ENCODE measurements around the gene POU2F1. TPM values are rescaled to one million over a fixed set of nuclear protein-coding genes. Genes with fewer than 3 reads are reported as not detected.
A peak's percentile ranks its signal among the peaks of the same experiment; 100 is the strongest.

Gene POU2F1
- total and polyA plus RNA-seq, 7 experiments from 2014 or later = 9.1 to 36.6 (median 22.8) TPM

- H3K27me3 Mint-ChIP-seq = no peaks in the 10 kb centered on the region
- Histone ChIP-seq H3K36me3 (ENCODE audit: control insufficient read depth in 2 of 3, insufficient read depth in 3 of 3, low read length in 3 of 3) (peaks cover 0 to 18% (median 9%) of the 10 kb centered on the region in 3 experiments), H3K4me3 (ENCODE audit: low read length) (peak overlapping the region; percentile 38), H3K27ac (ENCODE audit: low read depth, low read length) (peak overlapping the region; percentile 89), H3K9me3 (ENCODE audit: control insufficient read depth in 2 of 3, low read length in 3 of 3) (no peaks in the 10 kb centered on the region), H3K4me1 (ENCODE audit: control insufficient read depth in 2 of 2, insufficient read depth in 2 of 2, low read length in 2 of 2) (peaks cover 78 to 85% of the 10 kb centered on the region in 2 donors), H3K27me3 (ENCODE audit: control insufficient read depth in 2 of 2, insufficient read depth in 2 of 2, low read length in 2 of 2) (no peaks in the 10 kb centered on the region)
- ATAC-seq = peak; percentile 10
- peaks cover 56 to 97% (median 82%) of the 10 kb centered on the region in 7 donors for H3K4me1 Mint-ChIP-seq
- H3K4me3 Mint-ChIP-seq = peak overlapping the region; percentile 72 to 90 (median 82)
- peaks cover 4 to 17% (median 6%) of the 10 kb centered on the region in 5 donors for H3K36me3 Mint-ChIP-seq
- intact Hi-C loops (cut with micrococcal nuclease) = loop anchor here (1.0 to 5.0 kb wide), 9 partner anchors 8 to 490 kb away; partner anchors contain the start of genes CD247 (in 1 of the 2), DCAF6 (in 1 of the 2), MPC2 (in 1 of the 2) and POU2F1 (in 1 of the 2)
- DNase-seq = no peak
- H3K27ac Mint-ChIP-seq = peak overlapping the region; percentile 90 to 99 (median 97)
- POLR2A ChIA-PET = interaction anchor here (0.5 to 11.9 kb wide), 24 partner anchors 9 to 436 kb away, joined by 3 to 281 read pairs (median 8); partner anchors contain the start of genes CD247 and POU2F1
- H3K9me3 Mint-ChIP-seq = peaks cover 0 to 3% (median 0%) of the 10 kb centered on the region in 11 donors
- CTCF ChIA-PET = interaction anchor here (0.6 to 2.8 kb wide), 12 partner anchors 8 to 537 kb away, joined by 3 to 40 read pairs (median 4); partner anchors contain the start of gene CD247
Measured at GRCh38 chr1:167446966-167447365, 226.3 kb downstream of the POU2F1 start.

- H3K27ac ChIP-seq (ENCODE audit: low read depth, low read length) = peak overlapping the region; percentile 89
- peaks cover 0 to 22% (median 9%) of the 10 kb centered on the region in 3 experiments for H3K36me3 ChIP-seq (ENCODE audit: control insufficient read depth in 2 of 3, insufficient read depth in 3 of 3, low read length in 3 of 3)
- Mint-ChIP-seq H3K36me3 (peaks cover 4 to 19% (median 6%) of the 10 kb centered on the region in 5 donors), H3K27ac (peak overlapping the region; percentile 90 to 99 (median 97)), H3K4me3 (peak overlapping the region; percentile 72 to 90 (median 82)), H3K4me1 (peaks cover 56 to 97% (median 82%) of the 10 kb centered on the region in 7 donors), H3K9me3 (peaks cover 0 to 3% (median 0%) of the 10 kb centered on the region in 11 donors), H3K27me3 (no peaks in the 10 kb centered on the region)
- POLR2A ChIA-PET = interaction anchor here (0.9 to 11.9 kb wide), 25 partner anchors 10 to 227 kb away, joined by 3 to 281 read pairs (median 8); partner anchors contain the start of genes CD247 and POU2F1
- DNase-seq (peak; percentile 42 to 91 (median 83)), ATAC-seq (peak; percentile 88)
- peak overlapping the region; percentile 38 for H3K4me3 ChIP-seq (ENCODE audit: low read length)
- intact Hi-C loops (cut with micrococcal nuclease) = loop anchor here (1.0 to 5.0 kb wide), 10 partner anchors 8 to 490 kb away; partner anchors contain the start of genes CD247 (in 1 of the 2), DCAF6 (in 1 of the 2), MPC2 (in 1 of the 2) and POU2F1 (in 1 of the 2)
- H3K27me3 ChIP-seq (ENCODE audit: control insufficient read depth in 2 of 2, insufficient read depth in 2 of 2, low read length in 2 of 2) = no peaks in the 10 kb centered on the region
- no peaks in the 10 kb centered on the region for H3K9me3 ChIP-seq (ENCODE audit: control insufficient read depth in 2 of 3, low read length in 3 of 3)
- peaks cover 71 to 83% of the 10 kb centered on the region in 2 donors for H3K4me1 ChIP-seq (ENCODE audit: control insufficient read depth in 2 of 2, insufficient read depth in 2 of 2, low read length in 2 of 2)
- CTCF ChIA-PET = interaction anchor here (0.6 to 2.8 kb wide), 15 partner anchors 9 to 537 kb away, joined by 3 to 40 read pairs (median 3); partner anchors contain the start of gene CD247
Measured at GRCh38 chr1:167447521-167448136, 226.9 kb downstream of the POU2F1 start.

DNA sequence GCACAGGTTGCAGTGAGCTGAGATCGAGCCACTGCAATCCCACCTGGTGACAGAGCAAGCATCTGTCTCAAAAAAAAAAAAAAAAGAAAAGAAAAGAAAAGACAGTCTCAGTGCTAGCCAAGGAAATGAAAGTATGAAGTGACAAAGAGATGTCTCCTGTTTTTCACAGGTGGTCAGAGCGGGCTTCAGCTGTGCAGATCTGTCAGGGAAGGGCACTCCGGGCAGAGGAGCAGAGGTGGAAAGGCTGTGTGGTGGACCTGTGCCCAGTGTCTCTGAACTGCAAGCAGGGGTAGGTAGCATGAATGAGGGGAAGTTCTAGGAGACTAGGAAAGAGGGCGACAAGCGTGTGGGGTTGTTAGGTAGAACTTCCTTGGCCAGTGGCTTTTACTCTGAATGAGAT, 230.2 kb downstream of the POU2F1 start:
- H3K36me3 Mint-ChIP-seq = peaks cover 0 to 17% (median 0%) of the 10 kb centered on the region in 5 donors
- H3K4me1 Mint-ChIP-seq = peaks cover 38 to 83% (median 70%) of the 10 kb centered on the region in 7 donors
- H3K4me3 ChIP-seq (ENCODE audit: low read length) = no peak overlapping the region
- no peaks in the 10 kb centered on the region for H3K27me3 Mint-ChIP-seq
- POLR2A ChIA-PET = interaction anchor here (0.7 to 13.5 kb wide), 13 partner anchors 10 to 264 kb away, joined by 3 to 273 read pairs (median 7); partner anchors contain the start of genes CD247 and CREG1
- no peaks in the 10 kb centered on the region for H3K9me3 ChIP-seq (ENCODE audit: control insufficient read depth in 2 of 3, low read length in 3 of 3)
- H3K4me1 ChIP-seq (ENCODE audit: control insufficient read depth in 2 of 2, insufficient read depth in 2 of 2, low read length in 2 of 2) = peaks cover 57 to 69% of the 10 kb centered on the region in 2 donors
- peaks cover 0 to 8% (median 0%) of the 10 kb centered on the region in 3 experiments for H3K36me3 ChIP-seq (ENCODE audit: control insufficient read depth in 2 of 3, insufficient read depth in 3 of 3, low read length in 3 of 3)
- intact Hi-C loops (cut with micrococcal nuclease) = loop anchor here (2.0 to 10.0 kb wide), 2 partner anchors 32 to 264 kb away; no protein-coding TSS in a partner anchor
- peaks cover 0 to 3% (median 0%) of the 10 kb centered on the region in 11 donors for H3K9me3 Mint-ChIP-seq
- H3K4me3 Mint-ChIP-seq = peak overlapping the region; percentile 67 to 95 (median 88)
- peak overlapping the region; percentile 87 to 100 (median 98) for H3K27ac Mint-ChIP-seq
- ATAC-seq (no peak), DNase-seq (peak in 1 of 9 donors; percentile 36)
- CTCF ChIA-PET = interaction anchor here (1.0 to 2.0 kb wide), 4 partner anchors 10 to 231 kb away, joined by 4 to 7 read pairs (median 4); no protein-coding TSS in a partner anchor
- H3K27me3 ChIP-seq (ENCODE audit: control insufficient read depth in 2 of 2, insufficient read depth in 2 of 2, low read length in 2 of 2) = no peaks in the 10 kb centered on the region
- H3K27ac ChIP-seq (ENCODE audit: low read depth, low read length) = peak overlapping the region; percentile 76

- Mint-ChIP-seq H3K4me1 (peaks cover 37 to 83% (median 71%) of the 10 kb centered on the region in 7 donors), H3K4me3 (peak overlapping the region; percentile 69 to 93 (median 82)), H3K27ac (peak overlapping the region; percentile 61 to 100 (median 98)), H3K36me3 (peaks cover under 1 to 15% (median 4%) of the 10 kb centered on the region in 5 donors), H3K9me3 (peaks cover 0 to 3% (median 0%) of the 10 kb centered on the region in 11 donors), H3K27me3 (no peaks in the 10 kb centered on the region)
- Histone ChIP-seq H3K9me3 (ENCODE audit: control insufficient read depth in 2 of 3, low read length in 3 of 3) (no peaks in the 10 kb centered on the region), H3K27me3 (ENCODE audit: control insufficient read depth in 2 of 2, insufficient read depth in 2 of 2, low read length in 2 of 2) (no peaks in the 10 kb centered on the region), H3K4me1 (ENCODE audit: control insufficient read depth in 2 of 2, insufficient read depth in 2 of 2, low read length in 2 of 2) (peaks cover 53 to 68% of the 10 kb centered on the region in 2 donors), H3K4me3 (ENCODE audit: low read length) (no peak overlapping the region), H3K36me3 (ENCODE audit: control insufficient read depth in 2 of 3, insufficient read depth in 3 of 3, low read length in 3 of 3) (peaks cover 0 to 10% (median 0%) of the 10 kb centered on the region in 3 experiments), H3K27ac (ENCODE audit: low read depth, low read length) (peak overlapping the region; percentile 76)
- no peak for ATAC-seq
- intact Hi-C loops (cut with micrococcal nuclease) = loop anchor here in 1 of 2 donors (10.0 kb wide), 1 partner anchor 262 kb away; no protein-coding TSS in a partner anchor
- no peak for DNase-seq
- CTCF ChIA-PET = interaction anchor here (1.0 to 1.3 kb wide), 2 partner anchors 12 to 14 kb away, joined by 3 read pairs; no protein-coding TSS in a partner anchor
- POLR2A ChIA-PET = interaction anchor here (1.2 to 13.5 kb wide), 8 partner anchors 10 to 65 kb away, joined by 6 to 273 read pairs (median 47); partner anchors contain the start of gene CD247
Measured at GRCh38 chr1:167452483-167452882, 231.8 kb downstream of the POU2F1 start.

- Histone ChIP-seq H3K36me3 (ENCODE audit: control insufficient read depth in 2 of 3, insufficient read depth in 3 of 3, low read length in 3 of 3) (peaks cover 0 to 13% (median 0%) of the 10 kb centered on the region in 3 experiments), H3K27me3 (ENCODE audit: control insufficient read depth in 2 of 2, insufficient read depth in 2 of 2, low read length in 2 of 2) (no peaks in the 10 kb centered on the region), H3K27ac (ENCODE audit: low read depth, low read length) (peak overlapping the region; percentile 100), H3K9me3 (ENCODE audit: control insufficient read depth in 2 of 3, low read length in 3 of 3) (no peaks in the 10 kb centered on the region), H3K4me3 (ENCODE audit: low read length) (peak overlapping the region; percentile 12), H3K4me1 (ENCODE audit: control insufficient read depth in 2 of 2, insufficient read depth in 2 of 2, low read length in 2 of 2) (peaks cover 52 to 70% of the 10 kb centered on the region in 2 donors)
- Mint-ChIP-seq H3K4me1 (peaks cover 44 to 83% (median 71%) of the 10 kb centered on the region in 7 donors), H3K9me3 (peaks cover 0 to 3% (median 0%) of the 10 kb centered on the region in 11 donors), H3K27me3 (no peaks in the 10 kb centered on the region), H3K4me3 (peak overlapping the region; percentile 42 to 91 (median 81)), H3K27ac (peak overlapping the region; percentile 58 to 98 (median 96)), H3K36me3 (peaks cover 3 to 19% (median 4%) of the 10 kb centered on the region in 5 donors)
- intact Hi-C loops (cut with micrococcal nuclease) = loop anchor here in 1 of 2 donors (10.0 kb wide), 1 partner anchor 262 kb away; no protein-coding TSS in a partner anchor
- no peak for ATAC-seq
- peak in 2 of 9 donors; percentile 33 to 46 for DNase-seq
- ChIA-PET CTCF (interaction anchor here (0.7 to 1.9 kb wide), 6 partner anchors 9 to 335 kb away, joined by 3 to 5 read pairs (median 4); partner anchors contain the start of gene CD247), POLR2A (interaction anchor here (0.8 to 13.5 kb wide), 11 partner anchors 11 to 233 kb away, joined by 3 to 273 read pairs (median 30); partner anchors contain the start of genes CD247 and POU2F1)
Measured at GRCh38 chr1:167453123-167453522, 232.4 kb downstream of the POU2F1 start.

Measured in naive thymus-derived CD4-positive, alpha-beta T cell (primary cell).